Epithelial cell of proximal tubule (primary cell): ENCODE data around the gene SNX13. TPM values are rescaled to one million over a fixed set of nuclear protein-coding genes. Genes with fewer than 3 reads are reported as not detected.

Source experiments
- DNase-seq: peaks from one replicate; pipeline ENCODE4 v3.0.0-alpha.2; 2011; ENCODE audit warnings: low read depth
- H3K4me3 ChIP-seq: 2 replicates; pipeline ENCODE4 v1.5.1; 2011; ENCODE audit warnings: low read depth, mild to moderate bottlenecking, low read length
- total RNA-seq: library from RNA; depleted of rRNA; stranded (reverse); fragments of >200 nt; gene quantifications from 2 replicates; pipeline ENCODE4 v1.2.3, GENCODE V29; 2015
- TF ChIP-seq, protein P1 (sequence below): conservative IDR thresholded peaks from 2 replicates; pipeline ENCODE4 v1.5.1; 2012; ENCODE audit warnings: low read depth, mild to moderate bottlenecking, low read length

The SNX13 gene
- total RNA-seq, 1 donor from 2014 or later, result 10.8 TPM

DNA sequence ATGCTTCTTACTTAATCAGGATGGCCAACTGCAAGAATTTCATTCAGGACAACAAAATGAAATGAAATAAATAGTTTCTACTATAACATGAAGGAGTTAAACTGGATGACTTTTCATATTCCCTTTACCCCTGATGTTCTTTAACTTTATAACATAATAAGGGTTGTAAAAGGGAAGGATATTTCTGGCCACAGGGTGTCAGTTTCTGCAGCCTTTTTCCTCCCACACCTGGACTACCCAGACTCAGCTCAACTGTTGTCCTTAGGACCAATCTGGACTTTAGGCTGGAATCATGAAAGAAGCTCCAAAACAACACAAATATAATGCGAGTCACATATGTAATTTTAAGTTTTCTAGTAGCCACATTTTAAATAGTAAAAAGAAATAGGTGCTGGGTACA is 44.0 kb upstream of the SNX13 start:
- TF ChIP-seq, protein P1, sequence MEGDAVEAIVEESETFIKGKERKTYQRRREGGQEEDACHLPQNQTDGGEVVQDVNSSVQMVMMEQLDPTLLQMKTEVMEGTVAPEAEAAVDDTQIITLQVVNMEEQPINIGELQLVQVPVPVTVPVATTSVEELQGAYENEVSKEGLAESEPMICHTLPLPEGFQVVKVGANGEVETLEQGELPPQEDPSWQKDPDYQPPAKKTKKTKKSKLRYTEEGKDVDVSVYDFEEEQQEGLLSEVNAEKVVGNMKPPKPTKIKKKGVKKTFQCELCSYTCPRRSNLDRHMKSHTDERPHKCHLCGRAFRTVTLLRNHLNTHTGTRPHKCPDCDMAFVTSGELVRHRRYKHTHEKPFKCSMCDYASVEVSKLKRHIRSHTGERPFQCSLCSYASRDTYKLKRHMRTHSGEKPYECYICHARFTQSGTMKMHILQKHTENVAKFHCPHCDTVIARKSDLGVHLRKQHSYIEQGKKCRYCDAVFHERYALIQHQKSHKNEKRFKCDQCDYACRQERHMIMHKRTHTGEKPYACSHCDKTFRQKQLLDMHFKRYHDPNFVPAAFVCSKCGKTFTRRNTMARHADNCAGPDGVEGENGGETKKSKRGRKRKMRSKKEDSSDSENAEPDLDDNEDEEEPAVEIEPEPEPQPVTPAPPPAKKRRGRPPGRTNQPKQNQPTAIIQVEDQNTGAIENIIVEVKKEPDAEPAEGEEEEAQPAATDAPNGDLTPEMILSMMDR, result no peak
- no peak for DNase-seq

DNA sequence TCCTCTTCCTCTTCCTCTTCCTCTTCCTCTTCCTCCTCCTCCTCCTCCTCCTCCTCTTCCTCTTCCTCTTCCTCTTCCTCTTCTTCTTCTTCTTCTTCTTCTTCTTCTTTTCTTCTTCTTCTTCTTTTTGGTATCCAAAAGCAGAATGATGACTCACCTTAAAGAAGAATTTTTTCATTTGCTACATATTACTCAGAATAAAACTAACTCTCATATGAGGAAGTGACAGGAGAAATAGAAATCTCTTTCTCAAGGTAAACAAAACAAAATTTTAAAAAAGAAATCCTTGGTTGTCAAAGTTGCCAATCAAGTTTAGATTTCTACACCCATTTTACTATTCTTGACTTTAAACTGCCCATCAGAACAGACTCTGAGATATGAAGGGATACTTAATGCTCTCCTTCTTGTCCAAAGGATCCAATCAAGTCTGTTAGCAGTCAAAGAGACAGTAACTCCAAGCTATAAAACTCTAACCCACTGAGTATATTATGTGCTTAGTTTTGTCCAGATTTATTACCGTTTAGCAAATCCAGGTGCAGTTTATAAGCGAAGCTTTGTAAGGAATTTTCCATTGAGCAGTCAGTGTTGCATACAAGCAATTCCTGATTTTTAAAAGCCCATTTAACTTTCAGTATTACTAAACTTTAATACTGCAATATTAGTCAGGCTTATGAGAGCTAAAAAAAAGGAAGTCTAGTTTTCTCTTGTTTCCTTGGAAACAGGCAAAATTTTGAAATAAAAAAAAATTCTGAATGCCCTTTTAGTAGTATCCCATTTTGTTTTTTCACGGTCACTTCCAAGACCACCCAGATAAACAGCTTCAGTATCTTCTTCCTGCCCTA is 43.1 kb upstream of the SNX13 start:
- H3K4me3 ChIP-seq, result no peak overlapping the region
- TF ChIP-seq, protein P1, result no peak
- no peak for DNase-seq

More for the DNA sequence above, 44.0 kb upstream of the SNX13 start:
- no peak overlapping the region for H3K4me3 ChIP-seq

DNA sequence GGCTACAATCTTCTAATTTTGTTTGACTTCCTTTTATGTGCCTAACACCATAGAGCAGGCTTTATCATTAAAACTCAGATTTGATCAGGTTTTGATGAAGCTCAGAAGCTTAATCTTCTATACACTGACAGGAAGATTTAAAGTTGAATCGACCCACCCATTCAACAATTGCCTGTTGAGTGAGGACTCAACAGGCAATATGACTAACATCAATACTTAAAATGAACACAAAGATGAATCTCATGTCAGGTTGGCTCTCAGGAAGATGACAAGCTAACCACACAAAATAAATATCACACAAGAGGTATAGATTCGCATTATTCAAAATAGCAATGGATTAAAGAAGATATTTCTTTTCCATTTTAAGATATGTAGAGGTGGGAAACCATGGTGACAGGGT is 36.7 kb upstream of the SNX13 start:
- TF ChIP-seq, protein P1, result no peak
- H3K4me3 ChIP-seq, result no peak overlapping the region
- DNase-seq, result no peak

DNA sequence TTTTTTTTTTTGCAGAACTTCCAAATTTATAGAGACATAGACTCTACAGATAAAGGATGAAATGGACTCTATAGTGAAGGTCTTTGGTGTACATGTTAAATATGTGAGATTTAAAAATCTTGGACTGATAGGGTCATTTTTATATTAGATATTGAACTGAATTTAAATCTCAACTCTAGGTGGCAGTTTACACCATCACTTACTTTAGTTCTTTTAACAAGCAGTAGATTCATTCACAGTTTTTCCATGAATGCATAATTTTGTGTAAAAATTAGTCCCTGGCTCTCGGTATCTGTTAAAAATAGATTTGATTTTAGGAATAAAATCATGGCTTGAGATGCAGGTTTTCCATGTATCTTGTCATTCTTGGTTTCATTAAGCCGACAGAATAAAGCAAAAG is 31.1 kb upstream of the SNX13 start:
- DNase-seq, result no peak
- no peak overlapping the region for H3K4me3 ChIP-seq
- TF ChIP-seq, protein P1, result peak; percentile 30

DNA sequence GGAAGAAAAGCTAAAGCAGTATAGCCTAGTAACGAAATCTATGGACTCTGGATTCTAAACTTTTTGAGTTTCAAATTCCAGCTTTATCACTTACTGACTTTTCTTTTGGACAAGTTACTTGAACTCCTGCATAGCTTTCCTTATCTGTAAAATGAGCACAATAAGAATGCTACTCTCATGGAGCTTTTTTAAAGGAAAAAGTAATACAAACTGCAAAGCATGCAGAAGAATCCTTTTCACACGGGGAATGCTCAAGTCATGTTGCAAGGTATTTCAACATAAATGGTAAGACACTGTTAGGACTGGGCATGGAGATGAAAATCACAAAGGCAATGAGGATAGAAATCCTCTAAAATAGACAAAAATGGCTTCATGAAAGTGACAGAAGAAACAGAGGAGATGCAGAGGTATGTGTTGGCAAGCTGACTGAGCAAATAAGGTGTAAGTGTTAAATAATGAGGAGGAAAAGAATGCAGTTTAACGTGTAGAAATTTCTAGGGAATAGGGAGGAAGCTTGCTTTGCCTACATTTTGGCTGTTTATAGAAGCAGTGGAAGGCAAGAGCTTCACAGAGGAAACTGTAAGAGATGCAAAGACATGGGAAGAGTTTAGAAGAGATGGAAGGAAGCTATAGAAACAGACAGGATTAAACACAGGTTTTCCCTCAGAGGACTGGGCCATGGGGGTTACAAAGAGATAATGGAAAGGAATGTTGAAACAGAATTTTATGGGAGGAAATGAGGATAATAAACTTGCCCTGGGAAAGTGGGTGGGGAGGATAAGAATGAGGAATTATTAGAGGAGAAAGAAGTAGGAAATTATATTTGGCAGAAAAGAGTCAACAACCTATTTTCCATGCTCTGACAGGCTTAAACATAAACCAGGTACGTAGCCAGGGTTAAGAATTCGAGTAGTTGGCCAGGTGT is 28.8 kb upstream of the SNX13 start:
- TF ChIP-seq, protein P1, result no peak
- H3K4me3 ChIP-seq, result no peak overlapping the region
- no peak for DNase-seq

DNA sequence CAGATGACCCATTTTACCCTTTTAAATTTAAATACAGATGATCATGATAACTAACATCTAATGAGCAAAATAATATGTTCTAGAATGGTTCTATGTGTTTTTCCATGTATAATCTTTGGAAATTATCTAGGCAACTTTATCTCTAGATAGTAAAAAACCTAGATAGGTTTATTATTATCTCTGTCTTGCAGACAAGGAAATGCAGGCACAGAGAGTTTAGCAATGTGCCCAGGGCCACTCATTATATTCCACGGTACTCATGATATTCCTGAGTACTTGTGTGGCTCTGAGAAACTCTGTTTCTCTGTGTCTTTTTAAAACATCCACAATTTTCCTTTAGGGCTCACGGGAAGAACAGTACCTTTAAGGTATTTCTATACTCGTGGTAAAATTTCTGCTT is 26.4 kb upstream of the SNX13 start:
- TF ChIP-seq, protein P1, result no peak
- H3K4me3 ChIP-seq, result no peak overlapping the region
- no peak for DNase-seq
